NCI-H524 (cell line): ENCODE measurements around the gene ACOT2.
"Not testable (repeated sequence)": the region's sequence is repeated elsewhere in the genome, so short reads cannot be mapped to it uniquely, and the experiment has no call there.

Experiments used
- DNase-seq, 2 experiments: peaks; one replicate each; lab custom pipeline; 2025; lab: John Stamatoyannopoulos, UW

Gene ACOT2

DNA sequence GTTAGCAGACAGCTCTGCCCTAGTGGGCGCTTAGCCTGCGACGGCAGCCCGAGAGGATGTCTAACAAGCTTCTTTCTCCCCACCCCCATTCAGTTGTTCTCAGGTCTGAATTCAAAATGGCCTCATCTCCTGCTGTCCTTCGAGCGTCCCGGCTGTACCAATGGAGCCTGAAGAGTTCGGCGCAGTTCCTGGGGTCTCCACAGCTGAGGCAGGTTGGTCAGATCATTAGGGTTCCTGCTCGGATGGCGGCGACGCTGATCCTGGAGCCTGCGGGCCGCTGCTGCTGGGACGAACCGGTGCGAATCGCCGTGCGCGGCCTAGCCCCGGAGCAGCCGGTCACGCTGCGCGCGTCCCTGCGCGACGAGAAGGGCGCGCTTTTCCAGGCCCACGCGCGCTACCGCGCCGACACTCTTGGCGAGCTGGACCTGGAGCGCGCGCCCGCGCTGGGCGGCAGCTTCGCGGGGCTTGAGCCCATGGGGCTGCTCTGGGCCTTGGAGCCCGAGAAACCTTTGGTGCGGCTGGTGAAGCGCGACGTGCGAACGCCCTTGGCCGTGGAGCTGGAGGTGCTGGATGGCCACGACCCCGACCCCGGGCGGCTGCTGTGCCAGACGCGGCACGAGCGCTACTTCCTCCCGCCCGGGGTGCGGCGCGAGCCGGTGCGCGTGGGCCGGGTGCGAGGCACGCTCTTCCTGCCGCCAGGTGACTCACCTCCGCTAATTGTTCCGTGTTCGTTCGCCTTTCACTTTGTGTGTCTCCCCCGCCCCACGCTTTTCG, at the start of gene ACOT2:
TSS of gene ACOT2 (plus strand) at position 29 of the 774 bp plus-strand sequence. CDS start at position 57, 28 bp downstream.
- DNase-seq, result peak; percentile 91 to 93

GRCh38 chr14:73521229-73521628, 47.8 kb upstream of the ACOT2 start:
- DNase-seq, result no peak

DNA sequence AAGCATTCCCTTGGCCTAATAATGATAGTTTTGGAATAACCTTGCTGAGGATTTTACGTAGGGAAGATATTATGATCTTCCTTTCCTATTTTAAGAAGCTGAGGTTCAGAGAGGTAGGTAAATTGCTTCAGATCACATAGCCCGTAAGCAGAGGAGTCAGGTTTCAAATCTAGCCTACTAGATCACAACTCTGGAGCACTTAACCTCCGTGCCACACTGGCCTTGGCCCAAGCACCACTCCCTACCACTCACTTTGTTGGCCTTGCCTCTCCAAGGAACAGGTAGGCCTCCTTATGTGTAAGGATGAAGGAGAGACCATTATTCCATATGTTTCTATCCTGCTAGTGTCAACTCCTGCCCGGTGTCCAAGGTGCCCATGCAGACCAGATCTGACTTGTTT, 44.5 kb upstream of the ACOT2 start:
- DNase-seq, result no peak

DNA sequence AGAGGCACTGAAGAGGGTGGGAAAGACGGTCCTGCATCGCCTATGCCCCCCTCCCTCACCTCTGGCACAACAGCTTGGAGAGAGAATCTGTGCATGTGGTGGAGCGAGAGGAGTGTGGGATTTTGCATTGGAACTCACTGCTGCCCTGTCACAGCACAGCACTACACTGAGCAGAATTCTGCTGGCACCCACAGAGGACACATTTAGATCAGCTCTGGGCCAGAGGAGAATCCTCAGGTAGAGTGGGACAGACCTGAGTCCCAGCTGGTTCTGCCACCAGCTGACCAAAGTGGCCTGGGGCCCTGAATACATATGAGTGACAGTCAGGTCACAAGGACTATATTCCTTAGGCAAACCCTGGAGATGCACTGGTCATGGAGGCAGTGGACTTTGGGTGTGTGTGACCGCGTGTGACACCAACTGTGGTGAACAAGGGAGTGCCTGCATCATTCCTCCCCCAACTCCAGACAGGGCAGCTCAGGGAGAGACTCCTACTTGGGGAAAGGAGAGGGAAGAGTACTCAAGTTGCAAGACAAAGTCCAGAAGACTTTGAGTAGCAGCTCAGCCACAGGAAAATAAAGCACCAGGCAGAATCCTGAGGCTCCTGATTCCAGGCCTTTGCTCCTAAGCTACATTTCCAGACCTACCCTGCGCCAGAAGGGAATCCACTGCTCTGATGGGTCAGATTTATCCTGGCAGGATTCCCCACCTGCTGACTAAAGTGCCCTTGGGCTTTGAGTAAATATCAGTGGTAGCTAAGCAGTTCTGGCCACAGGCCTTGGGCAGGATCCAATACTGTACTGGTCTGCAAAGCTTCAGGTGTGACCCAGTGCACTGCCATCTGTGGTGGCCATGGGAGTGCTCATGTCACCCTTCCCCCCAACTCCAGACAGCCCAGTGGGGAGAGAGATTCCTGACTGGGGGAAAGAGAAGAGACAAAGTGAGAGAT, 42.7 kb upstream of the ACOT2 start:
- no peak for DNase-seq

GRCh38 chr14:73529356-73529755, 39.7 kb upstream of the ACOT2 start:
- DNase-seq, result not testable (repeated sequence)

- DNase-seq, result peak in 1 of 2 experiments; percentile 32
These were observed 37.0 kb upstream of the ACOT2 start for GRCh38 chr14:73531971-73532370.

GRCh38 chr14:73537244-73538045, 31.6 kb upstream of the ACOT2 start:
- not testable (repeated sequence) for DNase-seq

DNA sequence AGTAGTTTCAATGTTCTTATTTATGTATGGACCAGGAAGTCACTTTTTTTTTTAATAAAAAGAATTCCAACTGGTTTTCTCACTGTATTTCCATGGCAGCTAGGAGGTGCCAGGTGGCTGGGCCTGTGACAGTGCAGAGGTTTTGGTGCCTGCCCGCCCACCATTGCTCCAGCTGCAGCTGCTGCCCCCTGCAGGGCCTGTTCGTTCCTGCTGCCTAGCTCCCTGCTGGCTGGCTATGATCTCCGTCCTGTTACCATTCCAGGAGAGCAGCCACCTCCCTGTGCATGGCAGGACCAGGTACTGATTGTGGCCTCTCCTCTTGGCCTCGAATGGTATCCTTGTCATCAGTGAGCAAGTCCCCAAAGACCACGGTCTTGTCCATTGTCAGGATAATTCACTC, 30.0 kb upstream of the ACOT2 start:
- DNase-seq, result not testable (repeated sequence)

GRCh38 chr14:73542961-73543360, 26.1 kb upstream of the ACOT2 start:
- DNase-seq, result not testable (repeated sequence)

GRCh38 chr14:73545353-73545752, 23.7 kb upstream of the ACOT2 start:
- DNase-seq, result not testable (repeated sequence)

- DNase-seq, result not testable (repeated sequence)
These were observed 19.9 kb upstream of the ACOT2 start for GRCh38 chr14:73549097-73549496.

- not testable (repeated sequence) for DNase-seq
These were observed 19.0 kb upstream of the ACOT2 start for GRCh38 chr14:73549889-73550524.

DNA sequence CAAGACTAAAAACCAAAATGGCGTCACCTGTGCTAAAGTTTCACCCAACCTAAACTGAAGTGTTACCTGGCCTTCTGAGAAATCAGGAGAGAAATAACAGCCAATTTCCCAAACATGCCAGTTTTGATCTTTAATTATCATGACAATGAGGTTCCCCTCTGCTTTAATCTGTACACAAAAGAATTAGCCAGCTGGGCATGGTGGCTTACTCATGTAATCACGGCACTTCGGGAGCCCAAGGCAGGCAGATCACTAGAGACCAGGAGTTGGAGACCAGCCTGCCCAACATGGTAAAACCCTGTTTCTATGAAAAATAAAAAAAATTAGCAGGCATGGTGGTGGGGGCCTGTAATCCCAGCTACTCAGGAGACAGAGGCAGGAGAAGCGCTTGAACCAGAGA, 15.2 kb upstream of the ACOT2 start:
- DNase-seq, result no peak

GRCh38 chr14:73557201-73557600, 11.8 kb upstream of the ACOT2 start:
- not testable (repeated sequence) for DNase-seq

- not testable (repeated sequence) for DNase-seq
These were observed 10.8 kb upstream of the ACOT2 start for GRCh38 chr14:73558238-73558637.

- DNase-seq, result not testable (repeated sequence)
These were observed 6.8 kb upstream of the ACOT2 start for GRCh38 chr14:73562256-73562655.

DNA sequence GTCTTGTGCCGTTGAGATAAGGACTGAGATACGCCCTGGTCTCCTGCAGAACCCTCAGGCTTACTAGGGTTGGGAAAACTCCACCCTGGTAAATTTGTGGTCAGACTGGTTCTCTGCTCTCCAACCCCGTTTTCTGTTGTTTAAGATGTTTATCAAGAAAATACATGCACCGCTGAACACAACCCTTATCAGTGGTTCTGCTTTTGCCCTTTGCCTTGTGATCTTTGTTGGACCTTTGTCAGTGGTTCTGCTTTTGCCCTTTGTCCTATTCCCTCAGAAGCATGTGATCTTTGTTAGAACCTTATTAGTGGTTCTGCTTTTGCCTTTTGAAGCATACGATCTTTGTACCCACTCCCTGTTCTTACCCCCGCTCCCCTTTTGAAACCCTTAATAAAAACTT, 6.3 kb upstream of the ACOT2 start:
- DNase-seq, result not testable (repeated sequence)

- peak in 1 of 2 experiments; percentile 76 for DNase-seq
These were observed 2.6 kb upstream of the ACOT2 start for GRCh38 chr14:73566431-73566830.

- not testable (repeated sequence) for DNase-seq
These were observed 2.1 kb upstream of the ACOT2 start for GRCh38 chr14:73566935-73567334.

DNA sequence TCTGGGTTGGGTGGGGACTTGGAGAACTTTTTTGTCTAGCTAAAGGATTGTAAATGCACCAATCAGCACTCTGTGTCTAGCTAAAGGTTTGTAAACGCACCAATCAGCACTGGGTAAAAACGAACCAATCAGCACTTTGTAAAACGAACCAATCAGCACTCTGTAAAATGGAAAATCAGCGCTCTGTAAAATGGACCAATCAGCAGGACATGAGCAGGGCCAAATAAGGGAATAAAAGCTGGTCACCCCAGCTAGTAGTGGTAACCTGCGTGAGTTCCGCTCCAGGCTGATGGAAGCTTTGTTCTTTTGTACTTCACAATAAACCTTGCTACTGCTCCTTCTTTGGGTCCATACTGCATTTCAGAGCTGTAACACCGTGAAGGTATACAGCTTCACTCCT, 1.7 kb upstream of the ACOT2 start:
- DNase-seq, result no peak
